Stimulated activated CD8-positive, alpha-beta memory T cell treated with anti-CD3 and anti-CD28 coated beads, Interleukin-4, amount 100 ng/mL, for 24 hours (primary cell): ENCODE data around the gene PSMA3.

Experiments used
- DNase-seq: peaks from one replicate; pipeline ENCODE4 v3.0.0-alpha.2; 2020; ENCODE audit warnings: low read depth

PSMA3 gene

GRCh38 chr14:58299401-58300330 is 55.0 kb downstream of the PSMA3 start:
- DNase-seq: no peak

- no peak for DNase-seq
These were observed 56.8 kb downstream of the PSMA3 start for GRCh38 chr14:58301416-58301815.

- no peak for DNase-seq
These were observed 61.1 kb downstream of the PSMA3 start for GRCh38 chr14:58305730-58306129.

GRCh38 chr14:58307597-58308316 is 63.1 kb downstream of the PSMA3 start:
- no peak for DNase-seq

- no peak for DNase-seq
These were observed 64.4 kb downstream of the PSMA3 start for GRCh38 chr14:58309086-58309485.

GRCh38 chr14:58313699-58314098 is 69.1 kb downstream of the PSMA3 start:
- no peak for DNase-seq

- DNase-seq: no peak
These were observed 71.0 kb downstream of the PSMA3 start for GRCh38 chr14:58315606-58316005.
